Subcutaneous adipose tissue (tissue), 4 donors: Measurements from ENCODE around the gene GNAI1. TPM values are rescaled to one million over a fixed set of nuclear protein-coding genes. Genes with fewer than 3 reads are reported as not detected.

Experiments used
- total RNA-seq, 4 donors: library from RNA; depleted of rRNA; stranded (reverse); fragments of >200 nt; gene quantifications; one replicate each; pipeline ENCODE4 v1.1.0, GENCODE V29; 2016
- TF ChIP-seq, protein P1 (sequence below): fragments of 450-650 bp; IDR thresholded peaks from one replicate; pipeline ENCODE4 v1.5.1; 2016; ENCODE audit warnings: low read depth, mild to moderate bottlenecking, control low read depth, antibody characterized with exemption, moderate library complexity

Gene GNAI1
- total RNA-seq, 4 donors from 2014 or later: 93.8 to 328 (median 103) TPM

DNA sequence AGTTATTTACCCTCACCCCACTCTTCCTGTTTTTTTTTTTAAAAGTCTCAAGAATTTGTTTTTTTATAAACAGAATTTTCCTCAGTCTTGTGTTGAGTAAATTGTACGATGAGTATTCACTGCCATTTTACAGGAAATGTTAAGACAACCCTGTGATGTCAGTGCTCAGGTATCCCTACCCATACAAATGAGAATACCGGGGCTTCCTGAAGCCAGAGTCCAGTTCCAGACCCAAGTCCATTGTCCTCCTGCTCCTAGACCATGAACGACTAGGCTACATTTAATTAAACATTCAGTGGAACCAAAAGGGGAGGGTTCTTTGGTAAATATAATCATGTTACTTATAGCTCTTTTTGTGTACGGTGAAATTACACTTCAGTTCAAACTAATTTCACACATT, 79.2 kb downstream of the GNAI1 start:
- TF ChIP-seq, protein P1, sequence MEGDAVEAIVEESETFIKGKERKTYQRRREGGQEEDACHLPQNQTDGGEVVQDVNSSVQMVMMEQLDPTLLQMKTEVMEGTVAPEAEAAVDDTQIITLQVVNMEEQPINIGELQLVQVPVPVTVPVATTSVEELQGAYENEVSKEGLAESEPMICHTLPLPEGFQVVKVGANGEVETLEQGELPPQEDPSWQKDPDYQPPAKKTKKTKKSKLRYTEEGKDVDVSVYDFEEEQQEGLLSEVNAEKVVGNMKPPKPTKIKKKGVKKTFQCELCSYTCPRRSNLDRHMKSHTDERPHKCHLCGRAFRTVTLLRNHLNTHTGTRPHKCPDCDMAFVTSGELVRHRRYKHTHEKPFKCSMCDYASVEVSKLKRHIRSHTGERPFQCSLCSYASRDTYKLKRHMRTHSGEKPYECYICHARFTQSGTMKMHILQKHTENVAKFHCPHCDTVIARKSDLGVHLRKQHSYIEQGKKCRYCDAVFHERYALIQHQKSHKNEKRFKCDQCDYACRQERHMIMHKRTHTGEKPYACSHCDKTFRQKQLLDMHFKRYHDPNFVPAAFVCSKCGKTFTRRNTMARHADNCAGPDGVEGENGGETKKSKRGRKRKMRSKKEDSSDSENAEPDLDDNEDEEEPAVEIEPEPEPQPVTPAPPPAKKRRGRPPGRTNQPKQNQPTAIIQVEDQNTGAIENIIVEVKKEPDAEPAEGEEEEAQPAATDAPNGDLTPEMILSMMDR: no peak

DNA sequence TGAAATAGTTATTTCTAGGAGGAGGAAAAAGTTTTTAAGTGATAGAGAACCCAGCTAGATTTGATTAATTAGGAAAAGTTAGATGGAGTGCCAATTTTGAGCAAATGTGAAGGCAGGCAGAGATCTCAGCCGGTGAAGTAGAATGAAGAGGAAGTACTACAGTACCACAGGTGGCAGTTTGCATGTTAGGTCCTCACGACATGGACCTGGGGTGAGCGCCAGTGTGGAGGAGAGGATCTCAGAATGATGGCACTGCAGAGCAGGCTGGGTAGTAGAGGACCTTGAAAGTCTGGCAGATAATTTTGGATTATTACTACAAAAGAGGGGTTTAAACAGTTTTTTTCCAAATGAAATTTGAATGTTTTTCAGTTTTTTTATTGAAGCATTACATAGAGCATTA, 81.1 kb downstream of the GNAI1 start:
- TF ChIP-seq, protein P1: no peak

DNA sequence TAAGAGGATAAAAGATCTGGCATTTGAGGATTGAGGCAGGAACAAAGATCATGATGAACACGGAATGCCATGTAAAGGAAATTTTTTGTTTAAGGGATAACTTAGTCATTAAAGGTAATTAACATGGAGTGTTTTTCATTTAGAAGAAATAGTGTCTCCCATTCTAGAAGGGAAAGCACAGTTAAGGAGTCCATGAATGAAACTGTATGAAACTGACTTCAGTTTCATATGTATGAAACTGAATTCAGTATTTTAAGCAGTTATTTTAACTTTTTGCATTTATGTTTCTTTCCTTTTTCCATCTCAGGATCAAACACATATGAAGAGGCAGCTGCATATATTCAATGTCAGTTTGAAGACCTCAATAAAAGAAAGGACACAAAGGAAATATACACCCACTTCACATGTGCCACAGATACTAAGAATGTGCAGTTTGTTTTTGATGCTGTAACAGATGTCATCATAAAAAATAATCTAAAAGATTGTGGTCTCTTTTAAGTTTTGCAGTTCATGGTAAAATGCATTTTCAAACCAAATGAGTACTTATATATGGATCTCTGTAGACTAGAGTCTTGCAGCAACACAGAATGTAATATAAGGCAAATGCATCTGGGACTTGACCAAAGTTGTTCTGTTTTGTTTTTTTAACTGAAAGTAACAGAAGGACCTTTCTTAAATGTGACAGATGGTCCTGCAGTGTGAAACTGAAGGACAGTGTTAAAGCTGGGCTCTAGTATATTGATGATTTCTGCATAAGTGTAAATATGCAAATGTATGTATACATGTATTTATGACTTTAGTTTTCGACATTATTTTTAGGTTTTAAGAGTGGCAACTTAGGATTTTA, 82.6 kb downstream of the GNAI1 start:
- TF ChIP-seq, protein P1: no peak

DNA sequence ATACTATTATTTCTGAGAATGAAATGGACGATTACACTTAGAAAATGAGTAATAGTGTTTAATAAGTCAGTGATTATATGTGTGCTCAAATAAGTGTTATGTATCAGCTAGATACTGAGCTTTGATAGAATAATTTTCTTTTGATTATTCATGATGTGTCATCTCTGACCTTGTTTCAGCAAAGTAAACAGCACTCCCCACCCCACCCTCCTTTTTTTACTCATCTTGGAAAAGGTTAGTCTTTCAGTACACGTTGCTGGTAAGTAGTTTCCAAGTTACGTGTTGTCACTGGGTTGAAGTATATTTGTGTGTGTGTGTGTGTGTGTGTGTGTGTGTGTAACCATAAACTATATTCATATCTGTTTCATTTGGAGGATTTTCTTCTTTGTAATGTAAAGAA, 84.1 kb downstream of the GNAI1 start:
- TF ChIP-seq, protein P1: no peak

DNA sequence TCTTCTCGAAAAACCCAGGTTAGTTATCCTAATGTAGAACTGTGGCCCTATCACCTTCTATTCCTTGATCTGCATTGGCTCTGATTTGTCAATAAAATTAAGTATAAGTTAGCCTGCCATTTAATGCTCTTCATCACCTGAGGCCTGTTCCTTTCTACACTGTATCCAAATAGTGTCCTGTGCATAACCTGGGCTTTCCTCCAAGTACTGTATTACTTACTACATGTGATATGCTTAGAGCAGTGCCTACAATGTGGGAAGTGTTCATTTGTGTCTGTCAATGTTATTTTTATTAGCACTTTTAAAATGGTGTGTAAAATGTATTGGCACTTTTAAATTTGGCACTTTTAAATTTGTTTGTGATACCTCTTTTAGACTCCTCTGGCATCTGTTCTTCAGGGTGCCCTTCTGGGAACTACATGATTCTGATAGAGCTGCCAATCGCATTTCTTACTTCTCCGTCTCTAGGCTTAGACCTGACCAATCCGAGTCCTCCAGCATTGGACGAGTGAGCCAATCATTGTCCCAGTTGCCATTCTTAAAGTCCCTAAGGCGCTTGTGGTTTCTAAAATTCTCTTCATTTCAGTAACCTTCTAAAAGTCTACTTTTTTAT, 85.5 kb downstream of the GNAI1 start:
- TF ChIP-seq, protein P1: no peak

DNA sequence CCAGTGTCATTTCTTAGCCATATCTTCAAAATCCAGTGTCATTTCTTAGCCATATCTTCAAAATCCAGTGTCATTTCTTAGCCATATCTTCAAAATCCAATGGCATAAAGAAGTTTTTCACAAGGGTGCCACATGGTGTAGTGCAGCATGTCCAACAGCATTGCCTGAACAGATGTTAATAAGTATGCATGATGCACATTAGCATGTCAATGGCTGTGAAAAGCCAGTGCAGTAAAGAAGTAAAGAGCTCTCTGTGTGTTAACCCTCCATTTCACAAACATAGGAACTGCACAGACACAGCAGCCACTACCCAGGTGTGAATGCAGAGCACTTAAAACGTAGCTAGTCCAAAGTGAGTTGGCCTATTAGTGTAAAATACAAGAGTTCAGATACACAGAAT, 89.8 kb downstream of the GNAI1 start:
- TF ChIP-seq, protein P1: no peak

DNA sequence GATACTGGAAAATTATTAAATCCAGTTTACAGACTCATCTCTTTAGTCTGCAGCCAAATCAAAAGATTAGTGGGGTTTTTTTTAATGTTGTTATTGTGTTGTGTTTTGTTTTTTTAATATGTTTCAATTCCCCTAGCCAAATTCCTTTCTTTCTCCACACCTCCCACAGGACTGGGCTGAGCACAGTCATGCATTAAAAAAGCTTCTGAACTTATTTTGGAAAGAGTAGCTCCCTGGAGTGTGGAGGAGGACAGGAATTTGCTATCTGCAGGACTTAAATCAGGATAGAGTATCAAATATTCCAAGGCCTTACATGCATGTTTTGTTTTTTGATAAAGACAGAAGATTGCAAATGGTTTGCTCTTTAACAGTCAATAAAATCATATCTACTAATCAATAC, 90.7 kb downstream of the GNAI1 start:
- TF ChIP-seq, protein P1: no peak
